Fibroblast of skin of left biceps (primary cell): ENCODE results near the gene MBD6.

Experiments used
- DNase-seq, 2 experiments: peaks; one replicate each; pipeline ENCODE4 v3.0.0-alpha.2; 2013; ENCODE audit warnings: low read depth in 2 of 2

MBD6 gene

DNA sequence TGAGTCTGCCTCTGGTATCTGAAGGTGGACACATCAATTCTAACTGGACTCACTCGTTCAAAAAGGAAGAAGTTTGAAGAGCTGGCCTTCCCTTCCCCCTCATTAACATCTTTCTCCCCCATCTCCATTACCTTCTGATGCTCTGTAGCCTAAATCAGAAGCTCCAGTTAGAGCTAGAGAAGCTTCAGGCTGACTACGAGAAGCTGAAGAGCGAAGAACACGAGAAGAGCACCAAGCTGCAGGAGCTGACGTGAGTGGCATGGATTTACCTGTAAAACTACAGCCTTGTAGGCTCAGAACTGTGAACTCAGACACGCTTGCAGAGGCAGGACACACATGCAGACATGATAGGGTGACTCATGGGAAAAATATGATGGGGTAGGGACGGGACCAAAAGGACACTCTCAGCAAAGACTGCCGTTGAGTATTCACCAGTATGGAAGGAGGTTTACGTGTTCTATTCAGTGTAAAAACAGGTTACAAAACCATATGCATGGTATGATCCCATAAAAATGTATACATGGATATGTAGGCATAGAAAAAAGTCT lies 54.1 kb downstream of the MBD6 start:
- DNase-seq: no peak

DNA sequence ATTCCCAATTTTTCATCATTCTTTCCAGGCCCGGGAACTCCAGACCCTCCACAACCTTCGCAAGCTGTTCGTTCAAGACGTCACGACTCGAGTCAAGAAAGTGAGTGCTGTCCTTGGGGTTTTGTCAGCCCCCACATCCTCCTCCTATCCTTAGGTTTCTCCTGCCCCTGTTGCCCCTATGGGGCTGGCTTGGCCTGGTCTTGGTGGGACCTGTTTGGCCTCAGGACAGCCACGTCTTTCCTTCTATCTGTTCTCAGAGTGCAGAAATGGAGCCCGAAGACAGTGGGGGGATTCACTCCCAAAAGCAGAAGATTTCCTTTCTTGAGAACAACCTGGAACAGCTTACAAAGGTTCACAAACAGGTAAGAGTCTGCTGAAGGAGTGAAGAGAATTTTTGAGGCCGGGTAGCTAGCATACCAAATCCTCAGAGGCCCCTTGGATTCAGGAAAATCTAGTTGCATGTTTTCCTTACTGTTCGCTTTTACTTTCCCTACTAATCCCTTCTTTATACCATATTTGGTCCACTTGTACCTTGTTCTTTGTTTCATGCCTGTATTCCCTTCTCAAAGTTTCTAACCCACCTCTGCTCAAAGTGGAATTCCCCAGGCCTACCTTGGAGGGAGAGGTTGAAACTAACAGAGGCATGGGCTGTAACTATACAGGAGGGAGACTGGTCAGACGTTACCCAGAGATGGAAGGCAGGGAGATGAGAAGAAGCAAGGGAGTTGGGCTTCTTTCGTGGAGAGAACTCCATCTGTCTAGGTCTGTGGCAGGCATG lies 55.5 kb downstream of the MBD6 start:
- no peak for DNase-seq

DNA sequence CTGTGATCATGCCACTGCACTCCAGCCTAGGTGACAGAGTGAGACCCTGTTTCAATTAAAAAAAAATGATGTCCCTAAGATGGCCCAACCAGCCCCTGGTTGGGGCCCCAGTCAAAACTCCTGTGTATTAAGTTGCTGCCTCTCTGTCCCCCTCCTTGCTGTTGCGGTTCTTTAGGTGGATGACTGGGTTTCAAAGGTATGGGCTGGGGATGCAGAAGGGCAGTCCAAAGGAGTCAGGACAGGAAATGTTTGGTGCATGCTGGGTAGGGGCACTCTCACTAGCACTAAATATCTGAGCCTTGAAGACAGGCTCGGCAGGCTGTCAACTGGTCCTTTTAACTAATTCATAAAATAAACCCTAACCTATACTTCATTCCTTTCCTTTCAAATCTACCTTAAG lies 56.4 kb downstream of the MBD6 start:
- DNase-seq: no peak
